Lower lobe of right lung (tissue), 2 donors: ENCODE results near the gene MDFIC. TPM values are rescaled to one million over a fixed set of nuclear protein-coding genes. Genes with fewer than 3 reads are reported as not detected.
A peak's percentile ranks its signal among the peaks of the same experiment; 100 is the strongest.

Experiments used
- ATAC-seq, 2 donors: fragments of 200-7000 bp; cut with Tn5 transposase; one replicate each; pipeline ENCODE4 v1.9.1; 2020 to 2022; ENCODE audit warnings: mild to moderate bottlenecking in 2 of 2, moderate library complexity in 2 of 2
- DNase-seq: peaks from one replicate; pipeline ENCODE4 v3.0.0-alpha.2; 2020
- H3K27ac ChIP-seq: fragments of 200-600 bp; one replicate; pipeline ENCODE4 v1.8.0; 2022
- H3K27me3 ChIP-seq: fragments of 200-600 bp; one replicate; pipeline ENCODE4 v1.8.0; 2022; ENCODE audit warnings: low read depth
- H3K36me3 ChIP-seq: fragments of 200-600 bp; one replicate; pipeline ENCODE4 v1.8.0; 2022; ENCODE audit warnings: mild to moderate bottlenecking
- H3K4me1 ChIP-seq: fragments of 200-600 bp; one replicate; pipeline ENCODE4 v1.8.0; 2022
- H3K4me3 ChIP-seq: fragments of 200-600 bp; one replicate; pipeline ENCODE4 v1.8.0; 2022; ENCODE audit warnings: mild to moderate bottlenecking
- H3K9me3 ChIP-seq: fragments of 200-600 bp; one replicate; pipeline ENCODE4 v1.8.0; 2022
- intact Hi-C: fragments of 100-400 bp; cut with DNase I; formaldehyde crosslinking; loops from one replicate; pipeline ENCODE4 v1.11.0; 2022
- total RNA-seq: library from RNA; stranded (reverse); fragmentation: NEBNext Ultra II Directional; extraction: Animal tissue kit (Norgen Biotek cat#: 25700); gene quantifications from one replicate; pipeline ENCODE4 v1.2.1, GENCODE V29; 2021
- TF ChIP-seq, protein P1 (sequence below): fragments of 200-600 bp; IDR thresholded peaks from one replicate; pipeline ENCODE4 v1.8.0; 2022; ENCODE audit warnings: antibody characterized with exemption, mild to moderate bottlenecking
- donor health status: DM: no; HTN: yes; CAD: no; lungs with severe emphysema.

The MDFIC gene
- total RNA-seq, 1 donor from 2014 or later, result 46.3 TPM

DNA sequence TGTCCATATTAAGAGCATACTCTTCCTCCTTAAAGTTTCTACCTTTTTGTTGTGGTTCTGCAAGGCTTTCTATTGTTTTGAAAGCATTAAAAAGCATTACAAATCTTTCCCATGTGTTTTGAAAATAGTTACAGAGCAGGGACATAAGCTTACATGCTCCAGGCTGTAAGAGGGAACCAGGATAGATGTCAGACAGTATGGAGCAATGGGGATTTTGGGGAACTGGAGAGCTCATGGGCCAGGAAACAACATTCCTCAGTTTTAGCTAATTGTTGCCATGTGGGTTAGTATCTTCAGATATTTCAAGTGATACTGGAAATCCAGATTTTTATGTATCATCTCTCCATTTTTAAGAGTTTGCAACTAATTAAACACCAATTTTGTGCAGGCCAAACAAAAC is 3.5 kb downstream of the MDFIC start:
- H3K4me3 ChIP-seq, result peak overlapping the region; percentile 1
- intact Hi-C loops, result no loop called here
- H3K36me3 ChIP-seq, result no peaks in the 10 kb centered on the region
- DNase-seq (no peak), ATAC-seq (no peak)
- peaks cover 62% of the 10 kb centered on the region for H3K4me1 ChIP-seq
- H3K27me3 ChIP-seq, result no peaks in the 10 kb centered on the region
- no peak overlapping the region for H3K27ac ChIP-seq
- TF ChIP-seq, protein P1, sequence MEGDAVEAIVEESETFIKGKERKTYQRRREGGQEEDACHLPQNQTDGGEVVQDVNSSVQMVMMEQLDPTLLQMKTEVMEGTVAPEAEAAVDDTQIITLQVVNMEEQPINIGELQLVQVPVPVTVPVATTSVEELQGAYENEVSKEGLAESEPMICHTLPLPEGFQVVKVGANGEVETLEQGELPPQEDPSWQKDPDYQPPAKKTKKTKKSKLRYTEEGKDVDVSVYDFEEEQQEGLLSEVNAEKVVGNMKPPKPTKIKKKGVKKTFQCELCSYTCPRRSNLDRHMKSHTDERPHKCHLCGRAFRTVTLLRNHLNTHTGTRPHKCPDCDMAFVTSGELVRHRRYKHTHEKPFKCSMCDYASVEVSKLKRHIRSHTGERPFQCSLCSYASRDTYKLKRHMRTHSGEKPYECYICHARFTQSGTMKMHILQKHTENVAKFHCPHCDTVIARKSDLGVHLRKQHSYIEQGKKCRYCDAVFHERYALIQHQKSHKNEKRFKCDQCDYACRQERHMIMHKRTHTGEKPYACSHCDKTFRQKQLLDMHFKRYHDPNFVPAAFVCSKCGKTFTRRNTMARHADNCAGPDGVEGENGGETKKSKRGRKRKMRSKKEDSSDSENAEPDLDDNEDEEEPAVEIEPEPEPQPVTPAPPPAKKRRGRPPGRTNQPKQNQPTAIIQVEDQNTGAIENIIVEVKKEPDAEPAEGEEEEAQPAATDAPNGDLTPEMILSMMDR, result no peak
- no peaks in the 10 kb centered on the region for H3K9me3 ChIP-seq

DNA sequence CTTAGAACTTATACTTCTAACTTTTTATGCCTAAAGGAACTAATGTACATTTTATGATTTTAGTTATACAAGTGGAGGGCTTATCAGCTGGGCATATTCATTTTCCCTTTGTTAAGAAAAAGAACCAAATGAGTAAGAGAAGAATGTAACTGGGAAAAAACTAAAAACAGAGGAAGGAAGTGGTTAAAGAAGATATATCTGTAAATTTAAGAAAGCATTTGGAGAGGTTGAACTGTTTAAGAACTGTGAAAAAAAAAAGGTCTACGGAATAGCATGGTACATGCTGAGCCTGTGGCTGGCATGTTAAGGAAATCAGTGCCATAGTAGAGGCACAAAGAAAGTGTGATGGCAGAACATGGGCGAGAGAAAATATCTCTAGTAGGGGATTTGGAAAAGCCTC is 6.2 kb downstream of the MDFIC start:
- Histone ChIP-seq H3K9me3 (no peaks in the 10 kb centered on the region), H3K36me3 (no peaks in the 10 kb centered on the region), H3K4me1 (peaks cover 84% of the 10 kb centered on the region), H3K27ac (no peak overlapping the region), H3K27me3 (no peaks in the 10 kb centered on the region), H3K4me3 (no peak overlapping the region)
- TF ChIP-seq, protein P1, result no peak
- DNase-seq (no peak), ATAC-seq (no peak)
- intact Hi-C loops, result no loop called here

DNA sequence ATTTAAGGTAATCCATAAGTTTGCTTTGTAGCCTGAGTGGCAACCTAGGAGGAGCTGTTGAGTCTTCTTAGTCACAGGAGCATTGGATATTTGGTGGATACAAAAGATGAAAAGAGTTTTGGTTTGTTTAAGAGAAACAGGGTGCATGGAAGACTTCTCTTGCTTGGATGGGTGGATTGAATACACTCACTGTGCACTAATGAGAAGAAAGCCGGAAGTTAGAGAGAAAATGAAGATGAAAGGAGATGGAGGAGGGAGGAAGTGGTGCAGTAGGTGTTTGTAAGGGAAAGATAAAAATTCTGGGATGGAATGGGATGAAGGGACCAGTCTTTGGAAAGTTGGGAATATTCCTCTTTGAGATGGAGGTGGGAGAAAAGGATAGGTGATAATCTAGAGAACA is 7.7 kb downstream of the MDFIC start:
- DNase-seq, result no peak
- H3K27ac ChIP-seq, result no peak overlapping the region
- intact Hi-C loops, result no loop called here
- ATAC-seq, result no peak
- peaks cover 87% of the 10 kb centered on the region for H3K4me1 ChIP-seq
- TF ChIP-seq, protein P1, result no peak
- H3K9me3 ChIP-seq, result no peaks in the 10 kb centered on the region
- H3K4me3 ChIP-seq, result no peak overlapping the region
- H3K36me3 ChIP-seq, result no peaks in the 10 kb centered on the region
- no peaks in the 10 kb centered on the region for H3K27me3 ChIP-seq

DNA sequence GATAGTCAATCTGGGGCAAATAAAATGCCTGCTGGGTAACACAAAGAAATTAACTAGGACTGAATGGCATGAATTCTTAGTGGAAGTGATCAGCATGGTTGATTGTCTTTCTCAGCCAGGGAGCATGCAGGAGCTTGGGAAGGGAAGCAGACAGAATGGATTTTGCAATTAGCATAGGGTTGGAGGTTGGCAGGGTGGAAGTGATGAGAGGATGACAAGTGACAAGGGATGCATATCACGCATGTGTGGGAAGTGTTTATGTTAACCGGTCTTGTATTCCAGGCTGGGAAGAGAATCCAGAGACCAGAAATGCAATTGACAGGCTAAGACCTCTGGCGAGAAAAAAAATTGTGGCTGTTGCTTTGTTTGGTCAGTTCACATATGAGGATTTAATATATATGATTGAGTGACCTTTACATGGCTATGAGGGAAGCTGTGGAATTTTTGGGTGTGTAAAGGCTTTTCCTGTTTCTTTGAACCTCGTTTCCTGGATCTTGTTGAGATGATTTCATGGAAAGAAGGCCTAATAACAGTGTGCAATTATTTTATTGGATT is 8.3 kb downstream of the MDFIC start:
- intact Hi-C loops, result no loop called here

DNA sequence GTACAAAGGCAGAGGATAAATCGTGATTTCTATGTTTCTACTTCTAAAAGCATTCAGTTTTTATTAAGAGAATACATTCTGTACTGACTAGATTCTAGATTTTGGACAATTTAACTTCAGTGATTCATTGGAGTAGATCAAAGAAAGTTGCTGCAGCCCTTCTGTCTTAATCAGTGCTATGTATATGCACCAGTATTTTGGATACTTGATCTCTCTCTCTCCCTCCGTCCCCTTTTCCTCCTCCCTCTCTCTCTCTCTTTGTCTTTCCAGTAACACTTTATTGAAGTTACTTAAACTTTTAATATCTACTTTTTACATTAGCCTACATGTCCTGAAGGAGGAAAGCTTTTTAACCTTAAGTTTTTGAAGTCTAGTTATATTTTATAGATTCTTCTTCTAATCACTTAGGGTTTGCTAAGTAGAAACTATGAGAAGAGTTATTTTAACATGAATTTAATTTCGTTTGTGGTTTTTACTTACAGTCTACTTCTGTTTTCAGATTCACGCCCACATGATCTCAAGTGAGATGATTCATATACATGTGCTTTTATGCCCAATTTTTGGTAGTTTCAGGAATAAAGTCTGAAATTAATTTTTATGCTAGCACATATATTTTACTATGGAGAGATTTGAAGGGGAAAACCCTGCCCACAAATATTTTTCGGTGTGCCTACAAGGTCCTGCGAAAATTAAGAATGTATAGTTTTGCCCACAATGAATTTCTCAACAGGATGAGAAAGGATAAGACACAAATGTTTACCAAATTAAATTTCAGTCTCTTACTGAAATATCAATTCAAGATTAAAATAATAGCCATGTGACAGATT is 9.1 kb downstream of the MDFIC start:
- Histone ChIP-seq H3K4me3 (no peak overlapping the region), H3K9me3 (no peaks in the 10 kb centered on the region), H3K27ac (peak overlapping the region; percentile 38), H3K36me3 (no peaks in the 10 kb centered on the region), H3K4me1 (peaks cover 85% of the 10 kb centered on the region), H3K27me3 (no peaks in the 10 kb centered on the region)
- TF ChIP-seq, protein P1, result no peak
- ATAC-seq (peak in 1 of 2 donors; percentile 46), DNase-seq (no peak)
- intact Hi-C loops, result no loop called here

More for the DNA sequence above, 8.3 kb downstream of the MDFIC start:
- peaks cover 87% of the 10 kb centered on the region for H3K4me1 ChIP-seq
- no peak overlapping the region for H3K4me3 ChIP-seq
- DNase-seq (no peak), ATAC-seq (peak in 1 of 2 donors; percentile 35)
- H3K9me3 ChIP-seq, result no peaks in the 10 kb centered on the region
- H3K27ac ChIP-seq, result no peak overlapping the region
- TF ChIP-seq, protein P1, result no peak
- H3K27me3 ChIP-seq, result no peaks in the 10 kb centered on the region
- H3K36me3 ChIP-seq, result no peaks in the 10 kb centered on the region
